ENCODE results near the gene MAN2A2. TPM values are rescaled to one million over a fixed set of nuclear protein-coding genes. Genes with fewer than 3 reads are reported as not detected.

Gene MAN2A2
- total and polyA plus RNA-seq, 3 experiments from 2014 or later, result 10.8 to 92.7 (median 90.7) TPM

- no peak overlapping the region for H3K27ac ChIP-seq (ENCODE audit: low read depth, low read length)
- Mint-ChIP-seq H3K36me3 (peaks cover 0 to 33% (median 0%) of the 10 kb centered on the region in 3 donors), H3K27me3 (peaks cover 12 to 19% of the 10 kb centered on the region in 2 donors), H3K4me1 (peaks cover 4 to 15% (median 5%) of the 10 kb centered on the region in 3 donors), H3K9me3 (no peaks in the 10 kb centered on the region), H3K4me3 (no peak overlapping the region), H3K27ac (no peak overlapping the region)
- POLR2A ChIA-PET, result no interaction called here
- no peaks in the 10 kb centered on the region for H3K36me3 ChIP-seq (ENCODE audit: insufficient read depth, low read length)
- no peak overlapping the region for H3K4me3 ChIP-seq (ENCODE audit: low read length)
- no peak for DNase-seq
- peaks cover 4% of the 10 kb centered on the region for H3K4me1 ChIP-seq (ENCODE audit: insufficient read depth, low read length)
- H3K27me3 ChIP-seq (ENCODE audit: insufficient read depth, low read length, poor library complexity, severe bottlenecking), result no peaks in the 10 kb centered on the region
- H3K9me3 ChIP-seq (ENCODE audit: low read length), result no peaks in the 10 kb centered on the region
- CTCF ChIA-PET, result interaction anchor here (3.3 to 3.8 kb wide), 2 partner anchors 49 to 235 kb away, joined by 16 to 34 read pairs; partner anchors contain the start of gene HDDC3
Measured at GRCh38 chr15:90883526-90883975, 19.6 kb upstream of the MAN2A2 start.

- peaks cover 6% of the 10 kb centered on the region for H3K4me1 ChIP-seq (ENCODE audit: insufficient read depth, low read length)
- H3K27me3 ChIP-seq (ENCODE audit: insufficient read depth, low read length, poor library complexity, severe bottlenecking), result no peaks in the 10 kb centered on the region
- DNase-seq, result no peak
- H3K4me3 ChIP-seq (ENCODE audit: low read length), result no peak within 1 kb of the TSS
- no peaks in the 10 kb centered on the region for H3K9me3 ChIP-seq (ENCODE audit: low read length)
- no peak within 1 kb of the TSS for H3K27ac ChIP-seq (ENCODE audit: low read depth, low read length)
- CTCF ChIA-PET, result interaction anchor here (0.5 to 3.8 kb wide), 5 partner anchors 48 to 386 kb away, joined by 3 to 34 read pairs (median 4); partner anchors contain the start of gene HDDC3
- Mint-ChIP-seq H3K27me3 (peaks cover 14 to 19% of the 10 kb centered on the region in 2 donors), H3K9me3 (no peaks in the 10 kb centered on the region), H3K4me1 (peaks cover 5 to 18% (median 6%) of the 10 kb centered on the region in 3 donors), H3K36me3 (peaks cover 0 to 27% (median 0%) of the 10 kb centered on the region in 3 donors), H3K4me3 (peak within 1 kb of the TSS in 2 of 7 donors; percentile 12 to 27), H3K27ac (peak within 1 kb of the TSS in 3 of 8 donors; percentile 20 to 59 (median 42))
- H3K36me3 ChIP-seq (ENCODE audit: insufficient read depth, low read length), result no peaks in the 10 kb centered on the region
- POLR2A ChIA-PET, result no interaction called here
Measured at GRCh38 chr15:90883976-90884718, 19.0 kb upstream of the MAN2A2 start, which contains the start of gene FES. Gene FES, plus strand, starts transcription at chr15:90884504. Its CDS starts 542 bp downstream, at chr15:90885046.

- Histone ChIP-seq H3K4me3 (ENCODE audit: low read length) (no peak overlapping the region), H3K27me3 (ENCODE audit: insufficient read depth, low read length, poor library complexity, severe bottlenecking) (no peaks in the 10 kb centered on the region), H3K36me3 (ENCODE audit: insufficient read depth, low read length) (no peaks in the 10 kb centered on the region), H3K27ac (ENCODE audit: low read depth, low read length) (no peak overlapping the region), H3K4me1 (ENCODE audit: insufficient read depth, low read length) (peaks cover 9% of the 10 kb centered on the region), H3K9me3 (ENCODE audit: low read length) (no peaks in the 10 kb centered on the region)
- Mint-ChIP-seq H3K4me3 (peak overlapping the region in 2 of 7 donors; percentile 12 to 27), H3K27me3 (peaks cover 16 to 19% of the 10 kb centered on the region in 2 donors), H3K27ac (peak overlapping the region in 3 of 8 donors; percentile 20 to 59 (median 42)), H3K9me3 (no peaks in the 10 kb centered on the region), H3K4me1 (peaks cover 10 to 24% (median 10%) of the 10 kb centered on the region in 3 donors), H3K36me3 (peaks cover 0 to 20% (median 0%) of the 10 kb centered on the region in 3 donors)
- no peak for DNase-seq
- ChIA-PET CTCF (interaction anchor here (0.5 to 3.8 kb wide), 28 partner anchors 9 to 565 kb away, joined by 3 to 34 read pairs (median 6); partner anchors contain the start of genes FURIN, HDDC3 and UNC45A), POLR2A (no interaction called here)
Measured at GRCh38 chr15:90884719-90885431, 18.2 kb upstream of the MAN2A2 start.

- H3K9me3 ChIP-seq (ENCODE audit: low read length), result no peaks in the 10 kb centered on the region
- peak overlapping the region in 1 of 8 donors; percentile 42 for H3K27ac Mint-ChIP-seq
- H3K27ac ChIP-seq (ENCODE audit: low read depth, low read length), result no peak overlapping the region
- DNase-seq, result peak; percentile 63 to 80 (median 65)
- no peaks in the 10 kb centered on the region for H3K27me3 ChIP-seq (ENCODE audit: insufficient read depth, low read length, poor library complexity, severe bottlenecking)
- peaks cover 19% of the 10 kb centered on the region in 2 donors for H3K27me3 Mint-ChIP-seq
- no peaks in the 10 kb centered on the region for H3K36me3 ChIP-seq (ENCODE audit: insufficient read depth, low read length)
- H3K9me3 Mint-ChIP-seq, result no peaks in the 10 kb centered on the region
- H3K4me1 ChIP-seq (ENCODE audit: insufficient read depth, low read length), result peaks cover 9% of the 10 kb centered on the region
- peak overlapping the region in 3 of 7 donors; percentile 12 to 43 (median 25) for H3K4me3 Mint-ChIP-seq
- peaks cover 10 to 27% (median 10%) of the 10 kb centered on the region in 3 donors for H3K4me1 Mint-ChIP-seq
- peaks cover 0 to 13% (median 0%) of the 10 kb centered on the region in 3 donors for H3K36me3 Mint-ChIP-seq
- ChIA-PET POLR2A (interaction anchor here (1.1 kb wide), 1 partner anchor 238 kb away, joined by 3 read pairs; no protein-coding TSS in a partner anchor), CTCF (interaction anchor here (0.7 to 3.8 kb wide), 47 partner anchors 9 to 566 kb away, joined by 3 to 34 read pairs (median 5); partner anchors contain the start of genes FURIN, HDDC3 and UNC45A)
- no peak overlapping the region for H3K4me3 ChIP-seq (ENCODE audit: low read length)
Measured at GRCh38 chr15:90885432-90886290, 17.4 kb upstream of the MAN2A2 start.

GRCh38 chr15:90886291-90886614 is 16.8 kb upstream of the MAN2A2 start:
- peaks cover 19 to 21% of the 10 kb centered on the region in 2 donors for H3K27me3 Mint-ChIP-seq
- no peak overlapping the region for H3K27ac Mint-ChIP-seq
- H3K9me3 ChIP-seq (ENCODE audit: low read length), result no peaks in the 10 kb centered on the region
- H3K4me3 ChIP-seq (ENCODE audit: low read length), result no peak overlapping the region
- peaks cover 9% of the 10 kb centered on the region for H3K4me1 ChIP-seq (ENCODE audit: insufficient read depth, low read length)
- peak overlapping the region in 1 of 7 donors; percentile 12 for H3K4me3 Mint-ChIP-seq
- ChIA-PET POLR2A (interaction anchor here (1.1 kb wide), 1 partner anchor 238 kb away, joined by 3 read pairs; no protein-coding TSS in a partner anchor), CTCF (interaction anchor here (0.7 to 3.8 kb wide), 41 partner anchors 9 to 566 kb away, joined by 3 to 34 read pairs (median 5); partner anchors contain the start of genes FURIN, HDDC3 and UNC45A)
- no peak overlapping the region for H3K27ac ChIP-seq (ENCODE audit: low read depth, low read length)
- H3K36me3 ChIP-seq (ENCODE audit: insufficient read depth, low read length), result no peaks in the 10 kb centered on the region
- H3K36me3 Mint-ChIP-seq, result peaks cover 0 to 7% (median 0%) of the 10 kb centered on the region in 3 donors
- DNase-seq, result no peak
- H3K9me3 Mint-ChIP-seq, result no peaks in the 10 kb centered on the region
- H3K4me1 Mint-ChIP-seq, result peaks cover 10 to 27% (median 10%) of the 10 kb centered on the region in 3 donors
- no peaks in the 10 kb centered on the region for H3K27me3 ChIP-seq (ENCODE audit: insufficient read depth, low read length, poor library complexity, severe bottlenecking)

- H3K4me1 Mint-ChIP-seq, result peaks cover 10 to 27% (median 10%) of the 10 kb centered on the region in 3 donors
- Histone ChIP-seq H3K27me3 (ENCODE audit: insufficient read depth, low read length, poor library complexity, severe bottlenecking) (no peaks in the 10 kb centered on the region), H3K36me3 (ENCODE audit: insufficient read depth, low read length) (no peaks in the 10 kb centered on the region), H3K9me3 (ENCODE audit: low read length) (no peaks in the 10 kb centered on the region), H3K27ac (ENCODE audit: low read depth, low read length) (no peak overlapping the region), H3K4me3 (ENCODE audit: low read length) (no peak overlapping the region), H3K4me1 (ENCODE audit: insufficient read depth, low read length) (peaks cover 9% of the 10 kb centered on the region)
- no peak for DNase-seq
- H3K27me3 Mint-ChIP-seq, result peaks cover 19 to 21% of the 10 kb centered on the region in 2 donors
- ChIA-PET POLR2A (no interaction called here), CTCF (interaction anchor here (1.2 to 3.8 kb wide), 11 partner anchors 13 to 245 kb away, joined by 3 to 34 read pairs (median 5); partner anchors contain the start of gene HDDC3)
- H3K27ac Mint-ChIP-seq, result no peak overlapping the region
- H3K4me3 Mint-ChIP-seq, result no peak overlapping the region
- no peaks in the 10 kb centered on the region for H3K9me3 Mint-ChIP-seq
- peaks cover 0 to 3% (median 0%) of the 10 kb centered on the region in 3 donors for H3K36me3 Mint-ChIP-seq
Measured at GRCh38 chr15:90887037-90887481, 16.0 kb upstream of the MAN2A2 start.

GRCh38 chr15:90889313-90889730 is 13.8 kb upstream of the MAN2A2 start:
- Histone ChIP-seq H3K36me3 (ENCODE audit: insufficient read depth, low read length) (no peaks in the 10 kb centered on the region), H3K27me3 (ENCODE audit: insufficient read depth, low read length, poor library complexity, severe bottlenecking) (no peaks in the 10 kb centered on the region), H3K27ac (ENCODE audit: low read depth, low read length) (no peak overlapping the region), H3K4me1 (ENCODE audit: insufficient read depth, low read length) (peaks cover 9% of the 10 kb centered on the region), H3K4me3 (ENCODE audit: low read length) (no peak overlapping the region), H3K9me3 (ENCODE audit: low read length) (no peaks in the 10 kb centered on the region)
- H3K4me3 Mint-ChIP-seq, result peak overlapping the region in 4 of 7 donors; percentile 23 to 86 (median 50)
- peaks cover 10 to 27% (median 10%) of the 10 kb centered on the region in 3 donors for H3K4me1 Mint-ChIP-seq
- POLR2A ChIA-PET, result interaction anchor here (1.5 to 1.6 kb wide), 2 partner anchors 13 to 42 kb away, joined by 4 to 5 read pairs; no protein-coding TSS in a partner anchor
- peaks cover 19 to 21% of the 10 kb centered on the region in 2 donors for H3K27me3 Mint-ChIP-seq
- peak overlapping the region in 1 of 8 donors; percentile 52 for H3K27ac Mint-ChIP-seq
- no peaks in the 10 kb centered on the region for H3K36me3 Mint-ChIP-seq
- CTCF ChIA-PET, result interaction anchor here (0.7 to 2.4 kb wide), 6 partner anchors 13 to 241 kb away, joined by 3 to 29 read pairs (median 6); partner anchors contain the start of genes BLM, HDDC3, MAN2A2 and UNC45A
- no peaks in the 10 kb centered on the region for H3K9me3 Mint-ChIP-seq
- peak in 4 of 5 donors; percentile 18 to 69 (median 35) for DNase-seq
